GM19324 (cell line): ENCODE measurements around the gene TGFBR2.
A peak's percentile ranks its signal among the peaks of the same experiment; 100 is the strongest.
"Not testable (repeated sequence)": the region's sequence is repeated elsewhere in the genome, so short reads cannot be mapped to it uniquely, and the experiment has no call there.

Experiments used
- ATAC-seq: cut with Tn5 transposase; IDR thresholded peaks from one replicate; pipeline ENCODE4 v1.9.1; 2021; ENCODE audit warnings: mild to moderate bottlenecking, moderate library complexity; ENCODE audit not compliant: unreplicated experiment, low FRiP score

The TGFBR2 gene

GRCh38 chr3:30654269-30654668 is 47.9 kb downstream of the TGFBR2 start:
- ATAC-seq: no peak

DNA sequence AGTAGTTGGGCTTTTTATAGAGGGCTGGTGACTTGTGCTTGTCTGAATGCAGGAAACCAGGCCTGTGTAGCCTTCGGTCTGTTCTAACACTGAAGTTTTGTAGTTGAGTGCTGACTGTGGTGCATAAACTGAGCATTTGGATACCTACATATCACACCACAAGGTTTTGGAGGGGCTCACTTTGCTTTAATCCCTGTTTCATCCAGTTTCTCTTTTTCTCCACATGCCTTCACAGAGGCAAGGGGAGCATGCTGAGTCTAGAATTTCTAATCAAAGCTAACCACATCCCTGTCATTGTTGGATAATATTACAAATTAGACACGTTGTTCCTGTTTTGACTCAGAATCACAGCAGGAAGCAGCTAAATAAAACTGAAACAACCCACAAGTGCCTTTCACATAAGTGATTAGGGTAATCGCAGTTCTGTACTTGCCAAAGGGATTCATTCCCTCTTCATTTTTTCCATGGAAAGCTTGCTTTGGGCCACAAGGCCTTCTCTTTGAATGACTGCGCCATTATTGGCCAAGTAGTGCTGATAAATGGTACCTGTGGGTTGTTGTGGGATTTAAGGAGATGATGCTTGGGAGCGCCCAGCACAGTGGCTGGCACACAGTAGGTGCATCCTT is 48.9 kb downstream of the TGFBR2 start:
- ATAC-seq: no peak

DNA sequence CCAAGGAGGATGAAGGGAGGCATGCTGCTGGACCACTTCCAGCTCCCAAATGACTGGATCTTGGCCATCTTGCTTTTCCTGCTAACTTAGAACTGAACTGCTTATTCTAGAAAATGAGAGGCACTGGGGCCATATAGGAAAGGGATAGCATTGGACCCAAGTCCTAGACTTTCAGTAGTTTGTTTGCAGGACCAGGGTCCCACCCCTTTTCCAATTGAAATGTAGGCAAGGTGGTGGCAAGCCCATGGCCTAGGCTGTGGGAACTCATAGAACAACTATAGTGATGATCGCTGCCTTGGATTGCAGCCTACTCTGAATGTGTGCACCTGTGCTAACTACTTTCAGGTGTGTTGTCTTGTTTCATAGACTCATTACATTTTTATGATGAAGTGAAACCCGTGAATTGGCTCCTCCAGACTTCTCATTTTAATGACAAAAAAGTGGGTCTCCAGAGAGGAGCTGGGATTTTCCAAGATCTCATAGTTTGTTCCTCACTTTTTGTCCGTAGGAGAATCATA is 50.3 kb downstream of the TGFBR2 start:
- no peak for ATAC-seq

DNA sequence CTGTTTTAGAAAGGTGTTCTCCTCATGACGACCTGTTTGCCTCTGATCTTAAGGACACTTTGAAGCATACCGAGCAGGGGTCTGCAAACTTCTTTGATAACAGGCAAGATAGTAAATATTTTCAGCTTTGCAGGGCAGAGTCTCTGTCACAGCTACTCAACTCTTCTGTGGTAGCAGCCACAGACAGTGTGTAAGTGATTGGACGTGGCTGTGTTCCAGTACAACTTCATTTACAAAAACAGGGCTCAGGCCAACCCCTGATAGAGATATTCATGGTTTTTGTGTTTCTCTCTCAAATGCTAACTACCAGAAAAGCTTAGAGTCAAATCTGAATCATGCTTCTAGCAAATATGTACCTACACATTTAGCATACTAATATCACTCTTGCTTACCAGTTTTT is 51.5 kb downstream of the TGFBR2 start:
- no peak for ATAC-seq

- peak; percentile 83 for ATAC-seq
These were observed 52.1 kb downstream of the TGFBR2 start for GRCh38 chr3:30658328-30659052.

DNA sequence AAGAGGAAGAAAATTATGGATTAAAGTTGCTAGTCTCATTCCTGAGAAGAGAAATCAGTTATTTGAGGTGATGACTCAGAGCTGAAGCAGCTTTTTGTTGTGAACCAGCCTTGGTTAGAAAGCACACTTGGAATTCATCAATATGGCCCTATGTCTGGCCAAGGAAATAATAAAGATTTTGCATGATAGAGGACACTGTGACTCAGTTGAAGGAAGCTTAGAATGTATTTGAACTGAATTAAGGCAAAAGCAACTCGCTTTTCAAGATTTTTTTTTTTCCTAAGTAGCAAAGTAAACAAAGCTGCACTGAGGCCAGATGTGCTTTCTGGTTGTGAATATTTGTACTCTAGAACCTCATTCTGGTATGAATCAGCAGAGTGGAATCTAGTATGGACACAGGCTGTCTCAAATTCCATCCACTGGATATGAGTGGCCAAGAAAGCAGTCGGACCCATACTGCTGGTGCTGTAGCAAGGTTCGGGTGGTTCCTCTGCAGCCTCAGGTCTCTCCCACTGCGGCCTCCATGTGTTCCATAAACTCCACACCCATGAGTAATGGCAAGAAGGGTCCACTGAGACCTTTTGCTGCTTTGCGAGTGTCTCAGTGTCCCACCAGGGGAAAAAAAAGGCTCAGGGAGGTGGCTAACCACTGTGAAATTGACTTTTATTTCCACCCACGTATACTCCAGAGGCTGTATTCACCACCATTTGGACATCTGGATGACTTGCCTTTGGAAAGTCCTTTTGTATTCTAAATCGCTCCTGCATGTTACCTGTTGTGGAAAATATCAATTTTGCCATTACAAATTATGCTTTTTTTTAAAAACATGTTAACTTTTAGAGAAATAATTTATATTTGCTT is 53.1 kb downstream of the TGFBR2 start:
- ATAC-seq: no peak

DNA sequence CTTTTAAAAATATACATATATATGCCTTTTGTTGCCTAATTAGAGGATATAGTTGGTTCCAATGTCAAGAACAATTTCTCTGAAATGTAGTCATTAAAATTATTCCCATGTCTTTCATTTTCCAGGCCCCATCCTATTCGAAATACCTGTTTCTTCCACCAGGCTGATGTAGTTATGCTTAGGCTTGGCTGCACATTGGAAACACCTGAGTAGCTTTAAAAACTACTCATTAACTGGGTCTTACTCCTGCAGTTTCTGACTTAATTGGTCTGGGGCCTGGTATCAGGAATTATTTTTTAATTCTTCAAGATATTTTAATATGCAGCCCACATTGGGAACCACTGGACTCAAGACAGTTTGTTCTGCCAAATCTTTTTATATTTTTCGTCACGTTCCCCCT is 53.7 kb downstream of the TGFBR2 start:
- no peak for ATAC-seq

GRCh38 chr3:30660656-30661055 is 54.3 kb downstream of the TGFBR2 start:
- ATAC-seq: no peak

DNA sequence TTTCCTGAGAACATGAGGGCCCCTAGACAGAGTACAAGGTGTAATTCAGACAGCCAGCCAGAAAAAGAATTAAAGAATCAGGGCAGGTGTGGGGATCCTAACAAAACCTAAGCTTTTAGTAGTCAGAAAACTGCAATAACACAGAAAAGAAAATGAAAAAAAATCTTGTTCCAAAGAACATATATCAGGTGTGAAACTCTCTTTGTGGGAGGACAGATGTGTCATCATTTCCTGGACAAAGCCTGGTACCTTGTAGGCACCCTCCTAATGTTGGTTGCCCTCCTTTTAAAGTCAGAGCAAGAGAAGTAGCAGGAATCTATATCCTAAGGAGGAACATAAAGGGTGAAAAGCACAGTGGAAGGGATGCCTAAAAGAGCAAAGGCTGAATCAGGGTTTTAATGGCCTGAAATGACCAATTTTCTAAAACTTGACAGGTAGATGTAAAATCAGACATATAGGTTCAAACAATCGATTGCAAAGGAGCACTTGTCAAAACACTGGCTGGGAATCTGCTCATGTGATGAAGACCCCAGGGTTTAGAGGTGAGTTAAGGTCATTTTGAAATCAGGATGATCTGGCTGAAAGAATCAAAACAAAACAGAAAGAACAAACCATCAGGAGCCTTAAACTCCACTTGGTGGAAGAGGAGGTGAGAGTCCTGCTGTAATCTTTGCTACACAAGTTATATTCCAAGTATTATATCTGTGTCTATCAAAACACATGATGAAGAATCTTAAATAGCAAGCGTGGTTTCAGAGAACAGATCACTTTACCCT is 54.9 kb downstream of the TGFBR2 start:
- no peak for ATAC-seq

DNA sequence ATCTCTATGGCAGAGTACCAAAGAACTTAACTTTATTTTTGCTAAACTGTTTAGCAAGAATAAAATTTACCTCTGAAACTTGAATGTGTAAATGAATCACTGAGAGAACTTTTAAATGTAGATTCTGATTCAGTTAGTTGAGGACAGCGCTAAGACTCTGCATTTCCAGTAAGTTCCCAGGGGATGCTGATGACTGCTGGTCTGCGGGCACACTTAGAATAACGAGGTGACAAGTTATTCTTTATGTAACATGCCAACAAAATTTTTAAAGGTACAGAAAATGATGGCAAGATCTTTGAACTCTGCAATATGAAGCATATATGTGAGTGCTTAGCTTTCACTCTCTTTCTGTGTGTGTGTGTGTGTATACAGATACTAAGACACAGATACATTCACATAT is 56.4 kb downstream of the TGFBR2 start:
- no peak for ATAC-seq

DNA sequence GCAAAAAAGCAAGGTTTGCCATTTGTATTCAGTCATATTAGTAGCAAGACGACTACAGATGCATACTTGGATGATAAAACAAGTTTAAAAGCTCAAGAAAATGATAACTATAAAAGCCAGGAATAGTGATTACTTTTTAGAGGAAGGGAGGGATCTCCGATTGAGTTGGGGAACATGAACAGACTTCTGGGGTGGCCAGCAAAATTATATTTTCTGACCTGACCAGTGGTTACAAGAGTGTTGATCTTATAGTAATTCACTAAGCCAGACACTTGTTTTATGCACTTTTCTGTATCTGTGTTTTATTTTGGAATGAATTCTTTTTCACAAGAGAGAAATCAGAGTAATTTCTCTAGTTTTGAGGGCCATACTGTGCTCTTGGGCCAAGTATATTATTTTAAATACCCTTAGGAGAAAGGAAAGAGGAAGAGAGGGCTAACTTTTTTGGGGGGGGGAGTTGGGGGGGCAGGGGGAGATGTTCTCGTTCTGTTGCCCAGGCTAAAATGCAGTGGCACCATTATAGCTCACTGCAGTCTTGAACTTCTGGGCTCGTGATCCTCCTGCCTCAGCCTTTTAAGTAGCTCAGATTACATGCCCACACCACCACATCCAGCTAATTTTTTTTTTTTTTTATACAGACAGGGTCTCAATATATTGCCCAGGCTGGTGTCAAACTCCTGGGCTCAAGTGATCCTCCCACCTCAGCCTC is 57.3 kb downstream of the TGFBR2 start:
- ATAC-seq: no peak

- no peak for ATAC-seq
These were observed 58.1 kb downstream of the TGFBR2 start for GRCh38 chr3:30664459-30664858.

GRCh38 chr3:30664884-30665283 is 58.5 kb downstream of the TGFBR2 start:
- ATAC-seq: no peak

- no peak for ATAC-seq
These were observed 59.1 kb downstream of the TGFBR2 start for GRCh38 chr3:30665539-30665938.

DNA sequence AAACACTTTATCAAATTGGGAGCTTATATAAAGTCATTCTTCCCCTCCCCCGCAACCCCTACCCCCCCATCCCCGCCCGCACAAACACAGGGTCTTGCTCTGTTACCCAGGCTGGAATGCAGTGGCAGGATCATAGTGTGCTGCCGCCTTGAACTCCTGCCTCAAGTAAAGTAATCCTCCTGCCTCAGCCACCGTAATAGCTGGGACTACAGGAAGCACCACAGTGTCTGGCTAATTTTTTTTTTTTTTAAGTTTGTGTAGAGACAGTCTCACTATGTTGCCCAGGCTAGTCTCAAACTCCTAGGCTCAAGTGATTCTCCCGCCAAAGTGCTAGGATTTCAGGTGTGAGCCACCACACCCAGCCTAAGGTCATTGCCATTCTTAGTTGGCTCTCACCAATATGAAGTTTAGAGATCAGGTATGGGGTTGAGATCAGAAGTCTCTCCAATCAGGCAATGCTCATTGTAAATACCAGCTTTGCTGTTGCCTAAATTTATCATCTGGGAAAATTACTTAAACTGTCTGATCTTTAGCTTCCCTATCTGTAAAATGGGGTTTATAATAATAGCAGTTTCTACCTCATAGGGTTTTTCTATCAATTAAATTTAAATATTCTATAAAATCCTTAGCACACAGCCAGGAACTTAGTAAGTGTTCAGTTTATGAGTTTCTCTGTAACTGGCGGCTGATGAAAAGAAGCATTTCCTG is 60.3 kb downstream of the TGFBR2 start:
- ATAC-seq: no peak

DNA sequence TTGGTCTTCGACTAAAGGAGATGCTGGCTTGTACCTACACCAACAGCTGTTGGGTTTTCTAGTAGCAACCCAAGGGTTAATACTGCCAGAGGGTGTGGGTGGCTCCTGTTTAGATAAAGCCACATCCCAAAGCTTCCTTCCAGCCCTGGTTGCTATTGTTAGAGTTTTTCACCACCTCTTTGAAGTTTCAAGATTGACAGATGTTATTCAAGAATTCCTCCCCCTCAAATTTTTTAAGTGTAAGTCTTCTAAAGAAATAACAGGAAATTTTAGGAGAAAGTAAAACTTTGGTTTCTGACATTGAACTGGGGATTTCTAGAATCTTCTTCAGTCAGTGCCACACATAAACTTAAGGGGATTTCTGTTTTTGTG is 60.9 kb downstream of the TGFBR2 start:
- no peak for ATAC-seq

GRCh38 chr3:30668051-30668609 is 61.7 kb downstream of the TGFBR2 start:
- no peak for ATAC-seq

DNA sequence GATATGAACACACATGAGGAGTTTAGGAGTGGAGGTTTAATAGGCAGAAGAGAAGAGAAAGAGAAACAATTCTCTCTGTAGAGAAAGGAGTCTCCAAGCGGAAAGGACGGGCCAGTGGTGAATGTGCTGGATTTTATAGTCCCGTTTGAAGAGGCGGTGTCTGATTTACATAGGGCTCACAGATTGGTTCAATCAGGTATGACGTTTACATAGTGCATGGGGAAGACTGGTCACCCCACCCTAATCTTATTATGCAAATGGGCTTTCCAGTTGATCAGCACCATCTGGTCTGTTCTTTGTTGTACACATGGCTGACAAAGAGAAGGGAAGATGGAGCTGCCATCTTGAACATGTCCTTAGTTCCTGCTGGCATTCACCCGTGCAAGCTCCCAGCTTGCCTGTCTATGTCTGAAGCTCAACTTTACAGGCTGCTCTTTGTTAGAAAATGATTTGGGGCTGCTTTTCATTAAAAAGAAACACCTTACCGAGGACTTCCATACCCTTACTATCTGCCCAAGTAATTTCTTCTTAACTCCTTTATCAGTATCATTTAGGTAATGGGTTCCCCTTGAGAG is 63.0 kb downstream of the TGFBR2 start:
- ATAC-seq: not testable (repeated sequence)

DNA sequence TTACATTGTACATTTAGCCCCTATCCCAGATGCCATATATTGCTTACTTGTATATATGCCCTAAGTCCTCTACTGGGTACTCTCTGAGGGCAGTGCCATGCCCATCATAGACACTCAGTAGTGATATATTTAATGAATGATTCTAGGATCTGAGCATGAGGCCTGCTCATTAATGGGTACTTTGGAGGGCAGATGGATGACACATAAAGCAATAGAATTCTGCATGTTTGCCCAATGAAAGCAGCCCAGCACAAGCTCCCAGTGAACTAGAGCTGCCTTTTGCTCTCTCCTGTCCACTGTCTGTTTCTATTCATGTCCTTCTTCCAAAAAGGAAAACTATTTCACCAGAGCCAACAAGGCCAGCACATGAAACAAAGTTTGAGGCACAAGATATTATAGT is 63.9 kb downstream of the TGFBR2 start:
- ATAC-seq: no peak
